Activated CD4-positive, alpha-beta memory T cell treated with anti-CD3 and anti-CD28 coated beads for 36 hours (primary cell): Measurements from ENCODE around the gene FLCN. TPM values are rescaled to one million over a fixed set of nuclear protein-coding genes. Genes with fewer than 3 reads are reported as not detected.

ENCODE experiments used
- CTCF ChIA-PET: fragments of 350-600 bp; sonication (Branson Sonifier 250); formaldehyde crosslinking; loops from one replicate; lab custom pipeline; 2021; ENCODE audit warnings: antibody characterized with exemption, inconsistent platforms; lab: Charles Lee
- POLR2A ChIA-PET: fragments of 350-600 bp; sonication (Branson Sonifier 250); formaldehyde crosslinking; loops from one replicate; lab custom pipeline; 2021; ENCODE audit warnings: antibody characterized with exemption; lab: Charles Lee
- DNase-seq: peaks from one replicate; pipeline ENCODE4 v3.0.0-alpha.2; 2020
- H3K27ac Mint-ChIP-seq: one replicate; pipeline ENCODE4 v1.8.0; 2021; ENCODE audit warnings: mixed read lengths
- H3K27me3 Mint-ChIP-seq: one replicate; pipeline ENCODE4 v1.8.0; 2021; ENCODE audit warnings: mixed read lengths
- H3K36me3 Mint-ChIP-seq: one replicate; pipeline ENCODE4 v1.8.0; 2021; ENCODE audit warnings: mixed read lengths
- H3K4me1 Mint-ChIP-seq: one replicate; pipeline ENCODE4 v1.8.0; 2021; ENCODE audit warnings: low read depth, mixed read lengths
- H3K4me3 Mint-ChIP-seq: one replicate; pipeline ENCODE4 v1.8.0; 2021; ENCODE audit warnings: mild to moderate bottlenecking, mixed read lengths
- H3K9me3 Mint-ChIP-seq: one replicate; pipeline ENCODE4 v1.8.0; 2021; ENCODE audit warnings: mixed read lengths
- intact Hi-C: fragments of 100-400 bp; cut with micrococcal nuclease; formaldehyde crosslinking; loops from one replicate; pipeline ENCODE4 v1.15.1; 2023
- total RNA-seq, 2 experiments: library from RNA; stranded (reverse); gene quantifications; one replicate each; pipeline ENCODE4 v1.2.3, GENCODE V29; 2021

FLCN gene
- total RNA-seq, 2 experiments from 2014 or later: 24.0 to 24.6 TPM

GRCh38 chr17:17181666-17182597 is 55.0 kb downstream of the FLCN start:
- intact Hi-C loops: loop anchor here (10.0 kb wide), 1 partner anchor 67 kb away; no protein-coding TSS in a partner anchor
- H3K4me1 Mint-ChIP-seq: peaks cover 87% of the 10 kb centered on the region
- CTCF ChIA-PET: interaction anchor here (0.8 to 1.4 kb wide), 3 partner anchors 15 to 38 kb away, joined by 3 read pairs; no protein-coding TSS in a partner anchor
- POLR2A ChIA-PET: interaction anchor here (1.0 to 1.2 kb wide), 2 partner anchors 10 to 32 kb away, joined by 3 to 4 read pairs; no protein-coding TSS in a partner anchor
- peak overlapping the region; percentile 60 for H3K4me3 Mint-ChIP-seq
- peak overlapping the region; percentile 95 for H3K27ac Mint-ChIP-seq
- H3K36me3 Mint-ChIP-seq: peaks cover 48% of the 10 kb centered on the region
- H3K27me3 Mint-ChIP-seq: no peaks in the 10 kb centered on the region
- no peaks in the 10 kb centered on the region for H3K9me3 Mint-ChIP-seq
- DNase-seq: peak; percentile 57

GRCh38 chr17:17180741-17181525 is 56.0 kb downstream of the FLCN start:
- peaks cover 88% of the 10 kb centered on the region for H3K4me1 Mint-ChIP-seq
- H3K4me3 Mint-ChIP-seq: peak overlapping the region; percentile 60
- no peaks in the 10 kb centered on the region for H3K9me3 Mint-ChIP-seq
- ChIA-PET CTCF (interaction anchor here (0.9 to 1.4 kb wide), 3 partner anchors 25 to 39 kb away, joined by 3 to 4 read pairs (median 3); partner anchors contain the start of gene PLD6), POLR2A (interaction anchor here (1.2 kb wide), 1 partner anchor 11 kb away, joined by 4 read pairs; no protein-coding TSS in a partner anchor)
- H3K27me3 Mint-ChIP-seq: no peaks in the 10 kb centered on the region
- intact Hi-C loops: loop anchor here (10.0 kb wide), 1 partner anchor 66 kb away; no protein-coding TSS in a partner anchor
- H3K36me3 Mint-ChIP-seq: peaks cover 55% of the 10 kb centered on the region
- H3K27ac Mint-ChIP-seq: peak overlapping the region; percentile 95
- no peak for DNase-seq

- Mint-ChIP-seq H3K36me3 (peaks cover 48% of the 10 kb centered on the region), H3K4me3 (peak overlapping the region; percentile 63), H3K4me1 (peaks cover 87% of the 10 kb centered on the region), H3K9me3 (no peaks in the 10 kb centered on the region), H3K27ac (peak overlapping the region; percentile 95), H3K27me3 (no peaks in the 10 kb centered on the region)
- CTCF ChIA-PET: interaction anchor here (0.7 to 1.4 kb wide), 2 partner anchors 38 to 180 kb away, joined by 3 to 4 read pairs; no protein-coding TSS in a partner anchor
- intact Hi-C loops: loop anchor here (10.0 kb wide), 1 partner anchor 65 kb away; no protein-coding TSS in a partner anchor
- peak; percentile 56 for DNase-seq
- POLR2A ChIA-PET: no interaction called here
Observed at GRCh38 chr17:17180141-17180603, 56.8 kb downstream of the FLCN start.

- intact Hi-C loops: loop anchor here (1.0 to 2.0 kb wide), 4 partner anchors 27 to 125 kb away; partner anchors contain the start of genes FLCN and PLD6
- Mint-ChIP-seq H3K27me3 (no peaks in the 10 kb centered on the region), H3K4me3 (peak overlapping the region; percentile 63), H3K27ac (peak overlapping the region; percentile 95), H3K9me3 (no peaks in the 10 kb centered on the region), H3K36me3 (peaks cover 45% of the 10 kb centered on the region), H3K4me1 (peaks cover 83% of the 10 kb centered on the region)
- peak; percentile 37 for DNase-seq
- CTCF ChIA-PET: interaction anchor here (0.7 to 0.9 kb wide), 2 partner anchors 179 to 189 kb away, joined by 3 read pairs; no protein-coding TSS in a partner anchor
- POLR2A ChIA-PET: interaction anchor here (0.6 kb wide), 1 partner anchor 148 kb away, joined by 3 read pairs; no protein-coding TSS in a partner anchor
Observed at GRCh38 chr17:17179371-17179827, 57.6 kb downstream of the FLCN start.

- Mint-ChIP-seq H3K4me3 (peak overlapping the region; percentile 63), H3K27me3 (no peaks in the 10 kb centered on the region), H3K9me3 (no peaks in the 10 kb centered on the region), H3K4me1 (peaks cover 79% of the 10 kb centered on the region), H3K27ac (peak overlapping the region; percentile 85), H3K36me3 (peaks cover 52% of the 10 kb centered on the region)
- ChIA-PET POLR2A (no interaction called here), CTCF (interaction anchor here (0.6 to 1.4 kb wide), 4 partner anchors 22 to 187 kb away, joined by 3 read pairs; no protein-coding TSS in a partner anchor)
- intact Hi-C loops: no loop called here
- peak; percentile 46 for DNase-seq
Observed at GRCh38 chr17:17177176-17177575, 59.8 kb downstream of the FLCN start.

- H3K27me3 Mint-ChIP-seq: no peaks in the 10 kb centered on the region
- peaks cover 79% of the 10 kb centered on the region for H3K4me1 Mint-ChIP-seq
- peaks cover 51% of the 10 kb centered on the region for H3K36me3 Mint-ChIP-seq
- no peaks in the 10 kb centered on the region for H3K9me3 Mint-ChIP-seq
- H3K27ac Mint-ChIP-seq: peak overlapping the region; percentile 85
- intact Hi-C loops: no loop called here
- peak overlapping the region; percentile 63 for H3K4me3 Mint-ChIP-seq
- POLR2A ChIA-PET: interaction anchor here (1.4 kb wide), 1 partner anchor 25 kb away, joined by 3 read pairs; no protein-coding TSS in a partner anchor
- peak; percentile 67 for DNase-seq
- CTCF ChIA-PET: interaction anchor here (1.1 to 1.2 kb wide), 2 partner anchors 23 to 130 kb away, joined by 3 read pairs; no protein-coding TSS in a partner anchor
Observed at GRCh38 chr17:17176341-17176740, 60.6 kb downstream of the FLCN start.

- H3K9me3 Mint-ChIP-seq: no peaks in the 10 kb centered on the region
- peak; percentile 41 for DNase-seq
- intact Hi-C loops: no loop called here
- H3K27me3 Mint-ChIP-seq: no peaks in the 10 kb centered on the region
- peaks cover 79% of the 10 kb centered on the region for H3K4me1 Mint-ChIP-seq
- CTCF ChIA-PET: interaction anchor here (1.1 to 1.2 kb wide), 2 partner anchors 23 to 130 kb away, joined by 3 read pairs; no protein-coding TSS in a partner anchor
- H3K4me3 Mint-ChIP-seq: peak overlapping the region; percentile 63
- POLR2A ChIA-PET: interaction anchor here (1.4 kb wide), 1 partner anchor 26 kb away, joined by 3 read pairs; no protein-coding TSS in a partner anchor
- peak overlapping the region; percentile 85 for H3K27ac Mint-ChIP-seq
- peaks cover 50% of the 10 kb centered on the region for H3K36me3 Mint-ChIP-seq
Observed at GRCh38 chr17:17175917-17176316, 61.1 kb downstream of the FLCN start.

- POLR2A ChIA-PET: interaction anchor here (1.4 kb wide), 1 partner anchor 26 kb away, joined by 3 read pairs; no protein-coding TSS in a partner anchor
Observed at GRCh38 chr17:17175340-17175739, 61.6 kb downstream of the FLCN start.

GRCh38 chr17:17173921-17174320 is 63.0 kb downstream of the FLCN start:
- ChIA-PET CTCF (no interaction called here), POLR2A (interaction anchor here (0.6 kb wide), 1 partner anchor 9 kb away, joined by 3 read pairs; no protein-coding TSS in a partner anchor)
- Mint-ChIP-seq H3K9me3 (no peaks in the 10 kb centered on the region), H3K27me3 (no peaks in the 10 kb centered on the region), H3K4me3 (no peak overlapping the region), H3K4me1 (peaks cover 78% of the 10 kb centered on the region), H3K36me3 (peaks cover 36% of the 10 kb centered on the region), H3K27ac (peak overlapping the region; percentile 5)
- no peak for DNase-seq
- intact Hi-C loops: no loop called here

More at GRCh38 chr17:17175340-17175739, 61.6 kb downstream of the FLCN start:
- no peak for DNase-seq
- CTCF ChIA-PET: no interaction called here
- intact Hi-C loops: no loop called here
- no peaks in the 10 kb centered on the region for H3K9me3 Mint-ChIP-seq
- H3K4me1 Mint-ChIP-seq: peaks cover 79% of the 10 kb centered on the region
- no peaks in the 10 kb centered on the region for H3K27me3 Mint-ChIP-seq
- no peak overlapping the region for H3K4me3 Mint-ChIP-seq
- peaks cover 44% of the 10 kb centered on the region for H3K36me3 Mint-ChIP-seq
- peak overlapping the region; percentile 85 for H3K27ac Mint-ChIP-seq

GRCh38 chr17:17172990-17173389 is 64.0 kb downstream of the FLCN start:
- POLR2A ChIA-PET: no interaction called here
- H3K36me3 Mint-ChIP-seq: peaks cover 33% of the 10 kb centered on the region
- no peaks in the 10 kb centered on the region for H3K27me3 Mint-ChIP-seq
- peak overlapping the region; percentile 25 for H3K27ac Mint-ChIP-seq
- H3K9me3 Mint-ChIP-seq: no peaks in the 10 kb centered on the region
- peaks cover 80% of the 10 kb centered on the region for H3K4me1 Mint-ChIP-seq
- CTCF ChIA-PET: interaction anchor here (1.6 kb wide), 1 partner anchor 20 kb away, joined by 3 read pairs; no protein-coding TSS in a partner anchor
- intact Hi-C loops: no loop called here
- DNase-seq: no peak
- no peak overlapping the region for H3K4me3 Mint-ChIP-seq
